Panc1 (cell line): ENCODE data around the gene PAFAH1B1.

ENCODE experiments used
- CTCF ChIP-seq: fragments of 450-650 bp; IDR thresholded peaks from 2 replicates; pipeline ENCODE4 v1.5.1; 2017; ENCODE audit warnings: mild to moderate bottlenecking
- POLR2AphosphoS5 ChIP-seq: IDR thresholded peaks from 2 replicates; pipeline ENCODE4 v1.6.1; 2012; ENCODE audit warnings: mild to moderate bottlenecking, low read depth, low read length, moderate library complexity
- REST ChIP-seq, 2 experiments: IDR thresholded peaks; 2 replicates each; pipeline ENCODE4 v1.6.1; 2011 to 2012; ENCODE audit warnings: low read depth in 2 of 2, control low read depth in 1 of 2, low read length in 1 of 2, mild to moderate bottlenecking in 1 of 2, moderate library complexity in 1 of 2; ENCODE audit not compliant: insufficient read depth in 1 of 2
- SIN3A ChIP-seq: IDR thresholded peaks from 2 replicates; pipeline ENCODE4 v1.6.1; 2012; ENCODE audit warnings: low read depth, mild to moderate bottlenecking, low read length, moderate library complexity, borderline replicate concordance; ENCODE audit not compliant: insufficient read depth
- TCF7L2 ChIP-seq: IDR thresholded peaks from 2 replicates; pipeline ENCODE4 v1.6.1; 2011; ENCODE audit warnings: mild to moderate bottlenecking, low read depth, low read length, inconsistent platforms

GRCh38 chr17:2637422-2637821 is 44.0 kb downstream of the PAFAH1B1 start:
- no peak for TF ChIP-seq POLR2AphosphoS5
- no peak for TF ChIP-seq CTCF
- no peak for TF ChIP-seq TCF7L2
- TF ChIP-seq REST (IDR thresholded peaks at IDR 0.05; ENCODE audit: insufficient read depth in 1 of 2, low read depth in 2 of 2, low read length in 1 of 2), result no peak
- no peak for TF ChIP-seq SIN3A
